Measurements from ENCODE around the gene CRB3.

- TF ChIP-seq, protein P1, sequence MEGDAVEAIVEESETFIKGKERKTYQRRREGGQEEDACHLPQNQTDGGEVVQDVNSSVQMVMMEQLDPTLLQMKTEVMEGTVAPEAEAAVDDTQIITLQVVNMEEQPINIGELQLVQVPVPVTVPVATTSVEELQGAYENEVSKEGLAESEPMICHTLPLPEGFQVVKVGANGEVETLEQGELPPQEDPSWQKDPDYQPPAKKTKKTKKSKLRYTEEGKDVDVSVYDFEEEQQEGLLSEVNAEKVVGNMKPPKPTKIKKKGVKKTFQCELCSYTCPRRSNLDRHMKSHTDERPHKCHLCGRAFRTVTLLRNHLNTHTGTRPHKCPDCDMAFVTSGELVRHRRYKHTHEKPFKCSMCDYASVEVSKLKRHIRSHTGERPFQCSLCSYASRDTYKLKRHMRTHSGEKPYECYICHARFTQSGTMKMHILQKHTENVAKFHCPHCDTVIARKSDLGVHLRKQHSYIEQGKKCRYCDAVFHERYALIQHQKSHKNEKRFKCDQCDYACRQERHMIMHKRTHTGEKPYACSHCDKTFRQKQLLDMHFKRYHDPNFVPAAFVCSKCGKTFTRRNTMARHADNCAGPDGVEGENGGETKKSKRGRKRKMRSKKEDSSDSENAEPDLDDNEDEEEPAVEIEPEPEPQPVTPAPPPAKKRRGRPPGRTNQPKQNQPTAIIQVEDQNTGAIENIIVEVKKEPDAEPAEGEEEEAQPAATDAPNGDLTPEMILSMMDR (optimal IDR thresholded peaks at IDR 0.05 in 1 of 3, IDR thresholded peaks at IDR 0.05 in 1 of 3, conservative IDR thresholded peaks at IDR 0.05 in 1 of 3; ENCODE audit: extremely low read depth in 1 of 3, insufficient read depth in 2 of 3, low read length in 3 of 3): no peak
- no peak for TF ChIP-seq EZH2 (IDR thresholded peaks at IDR 0.05; ENCODE audit: low read length)
These were observed 38.9 kb upstream of the CRB3 start for GRCh38 chr19:6424939-6425731.
